Natural killer cell treated with Interleukin-12 subunit alpha and Interleukin-12 subunit beta and Interleukin-15 and Interleukin-18, amount 100 ng/mL, for 72 hours (primary cell): ENCODE results near the gene ACSF2. TPM values are rescaled to one million over a fixed set of nuclear protein-coding genes. Genes with fewer than 3 reads are reported as not detected.

Experiments
- ATAC-seq, 2 donors: fragments of 150-1000 bp; cut with Tn5 transposase in 1 of 2; sonication (Bioruptor Pico), chemical (Tn5 transposase) in 1 of 2; 2 replicates each; pipeline ENCODE4 v1.10.0; 2021
- DNase-seq: peaks from one replicate; pipeline ENCODE4 v3.0.0; 2022; ENCODE audit warnings: low spot score
- H3K27ac Mint-ChIP-seq, 2 donors: 1 replicate in 1 of 2; 2 replicates in 1 of 2; pipeline ENCODE4 v1.8.0; 2022; ENCODE audit warnings: mixed read lengths in 2 of 2, mild to moderate bottlenecking in 1 of 2, moderate library complexity in 1 of 2
- H3K27me3 Mint-ChIP-seq, 2 donors: 1 replicate in 1 of 2; 2 replicates in 1 of 2; pipeline ENCODE4 v1.8.0; 2022; ENCODE audit warnings: mixed read lengths in 2 of 2
- H3K36me3 Mint-ChIP-seq: one replicate; pipeline ENCODE4 v1.8.0; 2022; ENCODE audit warnings: mixed read lengths
- H3K4me1 Mint-ChIP-seq, 2 donors: 1 replicate in 1 of 2; 2 replicates in 1 of 2; pipeline ENCODE4 v1.8.0; 2022; ENCODE audit warnings: low read depth in 2 of 2, mixed read lengths in 2 of 2, mild to moderate bottlenecking in 1 of 2
- H3K4me3 Mint-ChIP-seq: one replicate; pipeline ENCODE4 v1.8.0; 2022; ENCODE audit warnings: mixed read lengths
- H3K9me3 Mint-ChIP-seq: 2 replicates; pipeline ENCODE4 v1.8.0; 2022; ENCODE audit warnings: mixed read lengths
- total RNA-seq, 2 donors: library from RNA; stranded (reverse); gene quantifications; one replicate each; pipeline ENCODE4 v1.2.3, GENCODE V29; 2022

ACSF2 gene
- total RNA-seq = 10 to 100 TPM in 1 of 2 donors, 1 to 10 TPM in 1; 6.9 to 13.4 TPM

GRCh38 chr17:50425682-50426471 lies at the start of gene ACSF2:
Gene ACSF2 (plus strand): TSS chr17:50426218. CDS start chr17:50426262, 44 bp downstream.
- peaks cover 11 to 19% of the 10 kb centered on the region in 2 donors for H3K4me1 Mint-ChIP-seq
- no peaks in the 10 kb centered on the region for H3K36me3 Mint-ChIP-seq
- H3K9me3 Mint-ChIP-seq = no peaks in the 10 kb centered on the region
- DNase-seq (peak; percentile 70), ATAC-seq (peak; percentile 89 to 91)
- H3K27ac Mint-ChIP-seq = peak within 1 kb of the TSS; percentile 63 to 85
- H3K27me3 Mint-ChIP-seq = no peaks in the 10 kb centered on the region
- peak within 1 kb of the TSS; percentile 88 for H3K4me3 Mint-ChIP-seq

GRCh38 chr17:50379351-50380132 lies 46.5 kb upstream of the ACSF2 start:
- Mint-ChIP-seq H3K4me3 (no peak overlapping the region), H3K36me3 (no peaks in the 10 kb centered on the region), H3K27ac (no peak overlapping the region), H3K4me1 (no peaks in the 10 kb centered on the region), H3K9me3 (no peaks in the 10 kb centered on the region), H3K27me3 (no peaks in the 10 kb centered on the region)
- ATAC-seq = no peak
- no peak for DNase-seq

GRCh38 chr17:50380369-50381259 lies 45.4 kb upstream of the ACSF2 start:
- ATAC-seq = peak in 1 of 2 donors; percentile 9

GRCh38 chr17:50381260-50381815 lies 44.7 kb upstream of the ACSF2 start:
- Mint-ChIP-seq H3K27ac (no peak overlapping the region), H3K27me3 (no peaks in the 10 kb centered on the region), H3K36me3 (peaks cover 11% of the 10 kb centered on the region), H3K9me3 (no peaks in the 10 kb centered on the region), H3K4me3 (no peak overlapping the region), H3K4me1 (peaks cover 0 to 3% of the 10 kb centered on the region in 2 donors)
- ATAC-seq = no peak
- no peak for DNase-seq

More at GRCh38 chr17:50380369-50381259, 45.4 kb upstream of the ACSF2 start:
- DNase-seq = no peak
- H3K4me1 Mint-ChIP-seq = peaks cover 0 to 3% of the 10 kb centered on the region in 2 donors
- no peak overlapping the region for H3K4me3 Mint-ChIP-seq
- H3K9me3 Mint-ChIP-seq = no peaks in the 10 kb centered on the region
- H3K27me3 Mint-ChIP-seq = no peaks in the 10 kb centered on the region
- H3K36me3 Mint-ChIP-seq = peaks cover 9% of the 10 kb centered on the region
- no peak overlapping the region for H3K27ac Mint-ChIP-seq

GRCh38 chr17:50381920-50382319 lies 44.1 kb upstream of the ACSF2 start:
- peaks cover 17% of the 10 kb centered on the region for H3K36me3 Mint-ChIP-seq
- no peak for ATAC-seq
- H3K27me3 Mint-ChIP-seq = no peaks in the 10 kb centered on the region
- no peaks in the 10 kb centered on the region for H3K9me3 Mint-ChIP-seq
- H3K4me1 Mint-ChIP-seq = peaks cover under 1 to 3% of the 10 kb centered on the region in 2 donors
- H3K27ac Mint-ChIP-seq = no peak overlapping the region
- no peak for DNase-seq
- H3K4me3 Mint-ChIP-seq = no peak overlapping the region

GRCh38 chr17:50382931-50383330 lies 43.1 kb upstream of the ACSF2 start:
- Mint-ChIP-seq H3K27me3 (no peaks in the 10 kb centered on the region), H3K36me3 (peaks cover 27% of the 10 kb centered on the region), H3K4me1 (peaks cover 6 to 12% of the 10 kb centered on the region in 2 donors), H3K4me3 (no peak overlapping the region), H3K9me3 (no peaks in the 10 kb centered on the region), H3K27ac (no peak overlapping the region)
- DNase-seq = no peak
- no peak for ATAC-seq

- no peaks in the 10 kb centered on the region for H3K9me3 Mint-ChIP-seq
- peaks cover 6 to 17% of the 10 kb centered on the region in 2 donors for H3K4me1 Mint-ChIP-seq
- H3K4me3 Mint-ChIP-seq = no peak overlapping the region
- H3K36me3 Mint-ChIP-seq = peaks cover 38% of the 10 kb centered on the region
- DNase-seq = no peak
- peak overlapping the region in 1 of 2 donors; percentile 34 for H3K27ac Mint-ChIP-seq
- no peak for ATAC-seq
- H3K27me3 Mint-ChIP-seq = no peaks in the 10 kb centered on the region
These were observed 39.5 kb upstream of the ACSF2 start for GRCh38 chr17:50386510-50386909.

- Mint-ChIP-seq H3K27me3 (no peaks in the 10 kb centered on the region), H3K27ac (no peak overlapping the region), H3K4me3 (no peak overlapping the region), H3K9me3 (no peaks in the 10 kb centered on the region), H3K4me1 (peaks cover 15 to 24% of the 10 kb centered on the region in 2 donors), H3K36me3 (peaks cover 49% of the 10 kb centered on the region)
- ATAC-seq (no peak), DNase-seq (no peak)
These were observed 37.3 kb upstream of the ACSF2 start for GRCh38 chr17:50388728-50389127.

- no peaks in the 10 kb centered on the region for H3K9me3 Mint-ChIP-seq
- no peak for DNase-seq
- H3K27ac Mint-ChIP-seq = no peak overlapping the region
- no peaks in the 10 kb centered on the region for H3K27me3 Mint-ChIP-seq
- ATAC-seq = no peak
- H3K4me3 Mint-ChIP-seq = no peak overlapping the region
- H3K36me3 Mint-ChIP-seq = peaks cover 55% of the 10 kb centered on the region
- peaks cover 20 to 28% of the 10 kb centered on the region in 2 donors for H3K4me1 Mint-ChIP-seq
These were observed 36.5 kb upstream of the ACSF2 start for GRCh38 chr17:50389534-50389933.

GRCh38 chr17:50392621-50393020 lies 33.4 kb upstream of the ACSF2 start:
- Mint-ChIP-seq H3K27ac (no peak overlapping the region), H3K27me3 (no peaks in the 10 kb centered on the region), H3K36me3 (peaks cover 37% of the 10 kb centered on the region), H3K4me1 (peaks cover 33 to 34% of the 10 kb centered on the region in 2 donors), H3K9me3 (no peaks in the 10 kb centered on the region), H3K4me3 (no peak overlapping the region)
- ATAC-seq (no peak), DNase-seq (no peak)

- DNase-seq = no peak
- ATAC-seq = no peak
- H3K27ac Mint-ChIP-seq = no peak overlapping the region
- no peak overlapping the region for H3K4me3 Mint-ChIP-seq
- H3K4me1 Mint-ChIP-seq = peaks cover 33 to 38% of the 10 kb centered on the region in 2 donors
- no peaks in the 10 kb centered on the region for H3K27me3 Mint-ChIP-seq
- peaks cover 31% of the 10 kb centered on the region for H3K36me3 Mint-ChIP-seq
- no peaks in the 10 kb centered on the region for H3K9me3 Mint-ChIP-seq
These were observed 32.3 kb upstream of the ACSF2 start for GRCh38 chr17:50393700-50394099.

- H3K36me3 Mint-ChIP-seq = peaks cover 31% of the 10 kb centered on the region
- H3K4me1 Mint-ChIP-seq = peaks cover 31 to 38% of the 10 kb centered on the region in 2 donors
- no peaks in the 10 kb centered on the region for H3K27me3 Mint-ChIP-seq
- DNase-seq = no peak
- ATAC-seq = no peak
- no peaks in the 10 kb centered on the region for H3K9me3 Mint-ChIP-seq
- peak overlapping the region; percentile 94 for H3K4me3 Mint-ChIP-seq
- H3K27ac Mint-ChIP-seq = peak overlapping the region; percentile 55 to 95
These were observed 31.3 kb upstream of the ACSF2 start for GRCh38 chr17:50394711-50395110.
